Subcutaneous adipose tissue (tissue), 4 donors: ENCODE results near the gene PGLYRP3. TPM values are rescaled to one million over a fixed set of nuclear protein-coding genes. Genes with fewer than 3 reads are reported as not detected.

Experiments used
- total RNA-seq, 4 donors: library from RNA; depleted of rRNA; stranded (reverse); fragments of >200 nt; gene quantifications; one replicate each; pipeline ENCODE4 v1.1.0, GENCODE V29; 2016
- TF ChIP-seq, protein P1 (sequence below): fragments of 450-650 bp; IDR thresholded peaks from one replicate; pipeline ENCODE4 v1.5.1; 2016; ENCODE audit warnings: low read depth, mild to moderate bottlenecking, control low read depth, antibody characterized with exemption, moderate library complexity

The PGLYRP3 gene
- total RNA-seq, 4 donors from 2014 or later = not detected

DNA sequence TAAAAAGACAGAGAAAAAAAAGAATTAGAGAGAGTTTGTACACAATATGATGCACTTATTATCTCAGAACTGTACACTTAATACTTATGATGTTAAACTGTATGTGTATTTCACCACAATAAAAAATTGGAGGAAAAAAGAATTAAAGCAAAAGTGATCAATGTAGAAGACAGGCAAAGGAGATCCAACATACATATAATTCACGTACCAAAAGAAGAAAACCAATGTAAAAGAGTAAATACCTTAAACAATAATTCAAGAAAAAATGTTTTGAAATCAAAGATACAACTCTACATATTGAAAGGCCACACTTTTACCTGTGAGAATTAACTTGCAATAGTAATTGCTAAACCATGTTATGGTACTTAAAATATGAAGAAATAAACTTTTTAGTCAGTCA lies 9.8 kb upstream of the PGLYRP3 start:
- TF ChIP-seq, protein P1, sequence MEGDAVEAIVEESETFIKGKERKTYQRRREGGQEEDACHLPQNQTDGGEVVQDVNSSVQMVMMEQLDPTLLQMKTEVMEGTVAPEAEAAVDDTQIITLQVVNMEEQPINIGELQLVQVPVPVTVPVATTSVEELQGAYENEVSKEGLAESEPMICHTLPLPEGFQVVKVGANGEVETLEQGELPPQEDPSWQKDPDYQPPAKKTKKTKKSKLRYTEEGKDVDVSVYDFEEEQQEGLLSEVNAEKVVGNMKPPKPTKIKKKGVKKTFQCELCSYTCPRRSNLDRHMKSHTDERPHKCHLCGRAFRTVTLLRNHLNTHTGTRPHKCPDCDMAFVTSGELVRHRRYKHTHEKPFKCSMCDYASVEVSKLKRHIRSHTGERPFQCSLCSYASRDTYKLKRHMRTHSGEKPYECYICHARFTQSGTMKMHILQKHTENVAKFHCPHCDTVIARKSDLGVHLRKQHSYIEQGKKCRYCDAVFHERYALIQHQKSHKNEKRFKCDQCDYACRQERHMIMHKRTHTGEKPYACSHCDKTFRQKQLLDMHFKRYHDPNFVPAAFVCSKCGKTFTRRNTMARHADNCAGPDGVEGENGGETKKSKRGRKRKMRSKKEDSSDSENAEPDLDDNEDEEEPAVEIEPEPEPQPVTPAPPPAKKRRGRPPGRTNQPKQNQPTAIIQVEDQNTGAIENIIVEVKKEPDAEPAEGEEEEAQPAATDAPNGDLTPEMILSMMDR = no peak

- TF ChIP-seq, protein P1 = no peak
Observed at GRCh38 chr1:153313288-153313687, 536 bp upstream of the PGLYRP3 start.

DNA sequence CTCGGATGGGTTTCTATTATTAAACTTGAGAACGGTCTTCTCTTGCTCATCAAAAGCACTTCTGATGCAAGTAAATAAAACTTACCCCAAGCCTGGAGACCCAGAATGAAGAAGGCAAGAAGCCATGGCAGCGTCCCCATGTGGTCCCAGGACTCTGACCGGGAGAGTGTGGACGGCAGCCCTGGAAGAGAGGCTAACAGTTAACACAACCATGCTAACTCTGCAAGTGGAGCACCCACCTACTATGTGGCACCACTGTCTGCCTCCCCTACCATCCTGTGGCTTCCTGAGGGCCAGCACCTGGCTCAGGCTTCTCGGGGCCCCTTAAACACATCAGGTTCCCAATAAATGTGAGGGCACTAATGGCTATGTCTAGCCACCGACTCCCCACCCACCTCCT lies 2.2 kb downstream of the PGLYRP3 start:
- TF ChIP-seq, protein P1 = no peak

- TF ChIP-seq, protein P1 = no peak
Observed at GRCh38 chr1:153309441-153309840, 3.3 kb downstream of the PGLYRP3 start.

DNA sequence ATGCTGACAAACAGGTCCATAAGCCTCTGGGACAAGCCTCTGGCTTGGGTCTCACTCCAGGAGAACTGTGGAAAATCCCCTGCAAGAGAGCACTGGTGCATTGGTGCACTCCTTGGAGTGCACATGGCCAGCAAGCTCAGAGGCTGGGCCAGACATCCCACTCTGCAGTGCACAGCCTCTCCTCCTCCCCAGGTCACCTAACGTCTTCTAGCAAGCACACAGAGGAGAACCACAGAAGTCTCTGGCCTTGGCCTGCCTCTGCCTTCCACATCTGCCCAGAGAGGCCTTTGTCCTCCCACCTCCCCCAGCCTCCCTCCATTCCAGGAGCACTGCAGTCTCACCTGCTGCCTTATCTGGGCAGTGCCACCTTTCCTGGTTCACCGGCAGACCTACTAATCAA lies 4.2 kb downstream of the PGLYRP3 start:
- TF ChIP-seq, protein P1 = no peak

GRCh38 chr1:153307221-153307600 lies 5.5 kb downstream of the PGLYRP3 start:
- TF ChIP-seq, protein P1 = no peak

- TF ChIP-seq, protein P1 = no peak
Observed at GRCh38 chr1:153306303-153307220, 6.2 kb downstream of the PGLYRP3 start.
